ENCODE data around the gene KLHL11. TPM values are rescaled to one million over a fixed set of nuclear protein-coding genes. Genes with fewer than 3 reads are reported as not detected.

KLHL11 gene, protein sequence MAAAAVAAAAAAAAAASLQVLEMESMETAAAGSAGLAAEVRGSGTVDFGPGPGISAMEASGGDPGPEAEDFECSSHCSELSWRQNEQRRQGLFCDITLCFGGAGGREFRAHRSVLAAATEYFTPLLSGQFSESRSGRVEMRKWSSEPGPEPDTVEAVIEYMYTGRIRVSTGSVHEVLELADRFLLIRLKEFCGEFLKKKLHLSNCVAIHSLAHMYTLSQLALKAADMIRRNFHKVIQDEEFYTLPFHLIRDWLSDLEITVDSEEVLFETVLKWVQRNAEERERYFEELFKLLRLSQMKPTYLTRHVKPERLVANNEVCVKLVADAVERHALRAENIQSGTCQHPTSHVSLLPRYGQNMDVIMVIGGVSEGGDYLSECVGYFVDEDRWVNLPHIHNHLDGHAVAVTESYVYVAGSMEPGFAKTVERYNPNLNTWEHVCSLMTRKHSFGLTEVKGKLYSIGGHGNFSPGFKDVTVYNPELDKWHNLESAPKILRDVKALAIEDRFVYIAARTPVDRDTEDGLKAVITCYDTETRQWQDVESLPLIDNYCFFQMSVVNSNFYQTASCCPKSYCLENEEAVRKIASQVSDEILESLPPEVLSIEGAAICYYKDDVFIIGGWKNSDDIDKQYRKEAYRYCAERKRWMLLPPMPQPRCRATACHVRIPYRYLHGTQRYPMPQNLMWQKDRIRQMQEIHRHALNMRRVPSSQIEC
- total RNA-seq: 22.6 and 22.8 TPM in 2 replicates

DNA sequence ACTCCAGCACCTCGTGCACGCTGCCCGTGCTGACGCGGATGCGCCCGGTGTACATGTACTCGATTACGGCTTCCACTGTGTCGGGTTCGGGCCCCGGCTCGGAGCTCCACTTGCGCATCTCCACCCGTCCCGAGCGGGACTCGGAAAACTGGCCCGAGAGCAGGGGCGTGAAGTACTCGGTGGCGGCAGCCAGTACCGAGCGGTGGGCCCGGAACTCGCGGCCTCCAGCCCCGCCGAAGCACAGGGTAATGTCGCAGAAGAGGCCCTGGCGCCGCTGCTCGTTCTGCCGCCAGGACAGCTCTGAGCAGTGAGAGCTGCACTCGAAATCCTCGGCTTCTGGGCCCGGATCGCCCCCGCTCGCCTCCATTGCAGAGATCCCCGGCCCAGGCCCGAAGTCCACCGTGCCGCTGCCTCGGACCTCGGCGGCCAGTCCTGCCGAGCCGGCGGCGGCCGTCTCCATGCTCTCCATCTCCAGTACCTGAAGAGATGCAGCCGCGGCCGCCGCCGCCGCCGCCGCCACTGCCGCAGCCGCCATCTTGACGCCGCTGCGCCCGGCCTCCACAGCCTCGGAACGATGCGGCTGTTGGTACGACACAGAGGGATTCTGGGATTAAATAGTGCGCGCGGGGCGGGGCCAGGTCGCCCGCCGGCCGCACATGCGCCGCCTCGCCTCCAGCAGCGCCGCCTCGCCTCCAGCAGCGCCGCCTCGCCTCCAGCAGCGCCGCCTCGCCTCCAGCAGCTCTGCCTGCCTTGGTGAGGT lies at the start of gene KLHL11:
TSS of gene KLHL11 (minus strand) at position 588 of the 760 bp plus-strand sequence. CDS start at position 535, 53 bp downstream.
- no peaks in the 10 kb centered on the region for H3K9me3 Mint-ChIP-seq
- H3K4me1 Mint-ChIP-seq: peaks cover 39% of the 10 kb centered on the region
- no peak within 1 kb of the TSS for H3K4me3 Mint-ChIP-seq
- peaks cover 39% of the 10 kb centered on the region for H3K36me3 Mint-ChIP-seq (ENCODE audit: low read depth)
- intact Hi-C loops (cut with micrococcal nuclease): loop anchor here (1.0 to 2.0 kb wide), 3 partner anchors 53 to 176 kb away; partner anchors contain the start of genes ACLY and EIF1
- no peaks in the 10 kb centered on the region for H3K27me3 Mint-ChIP-seq
- DNase-seq: peak; percentile 97
- no peak within 1 kb of the TSS for H3K27ac Mint-ChIP-seq

DNA sequence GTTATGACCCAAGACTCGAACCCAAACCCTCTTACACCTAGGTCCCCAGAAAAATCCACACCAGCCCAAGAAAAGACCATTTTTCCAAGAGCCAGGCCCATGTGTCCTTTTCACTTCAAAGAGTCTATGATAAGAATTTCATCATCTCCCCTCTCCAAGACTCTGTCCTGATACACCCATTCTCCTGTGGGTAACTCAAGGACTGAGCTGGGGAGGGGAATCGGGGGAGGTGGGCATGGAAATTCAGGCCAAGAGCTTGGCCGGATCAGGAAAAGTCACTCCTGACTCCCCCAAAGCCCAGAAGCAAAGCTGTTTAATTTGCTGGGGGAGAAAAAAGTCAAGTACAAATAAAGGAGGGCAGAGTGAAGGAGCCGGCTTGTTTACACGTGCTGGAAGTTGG lies 49.8 kb upstream of the KLHL11 start:
- intact Hi-C loops (cut with micrococcal nuclease): loop anchor here (5.0 kb wide), 1 partner anchor 102 kb away; the partner anchor contains the start of gene DNAJC7
- H3K4me3 Mint-ChIP-seq: no peak overlapping the region
- DNase-seq: no peak
- no peaks in the 10 kb centered on the region for H3K9me3 Mint-ChIP-seq
- H3K27ac Mint-ChIP-seq: no peak overlapping the region
- peaks cover 29% of the 10 kb centered on the region for H3K4me1 Mint-ChIP-seq
- no peaks in the 10 kb centered on the region for H3K27me3 Mint-ChIP-seq
- peaks cover 43% of the 10 kb centered on the region for H3K36me3 Mint-ChIP-seq (ENCODE audit: low read depth)

DNA sequence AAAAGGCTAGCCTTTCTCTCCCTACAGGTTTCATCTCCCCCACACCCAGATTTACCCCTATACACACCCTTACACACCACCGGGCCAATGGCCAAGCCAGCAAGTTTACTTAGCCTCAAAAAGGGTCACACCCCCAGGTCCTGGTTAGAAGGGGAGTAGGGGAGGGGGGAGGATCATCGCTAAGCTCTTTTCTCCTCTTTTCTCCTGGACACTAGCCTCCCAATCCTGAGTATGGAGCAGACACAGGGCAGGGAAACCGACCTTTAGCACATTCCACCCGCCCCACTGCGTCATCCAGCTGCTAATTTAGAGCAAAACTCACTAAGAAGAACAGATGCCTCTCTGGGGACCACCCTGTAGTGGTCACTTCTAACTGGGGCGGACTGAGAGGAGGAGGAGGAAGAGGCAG lies 49.1 kb upstream of the KLHL11 start:
- intact Hi-C loops (cut with micrococcal nuclease): no loop called here
- H3K4me3 Mint-ChIP-seq: no peak overlapping the region
- no peak for DNase-seq
- peaks cover 27% of the 10 kb centered on the region for H3K4me1 Mint-ChIP-seq
- H3K27ac Mint-ChIP-seq: no peak overlapping the region
- H3K36me3 Mint-ChIP-seq (ENCODE audit: low read depth): peaks cover 48% of the 10 kb centered on the region
- H3K27me3 Mint-ChIP-seq: no peaks in the 10 kb centered on the region
- no peaks in the 10 kb centered on the region for H3K9me3 Mint-ChIP-seq

DNA sequence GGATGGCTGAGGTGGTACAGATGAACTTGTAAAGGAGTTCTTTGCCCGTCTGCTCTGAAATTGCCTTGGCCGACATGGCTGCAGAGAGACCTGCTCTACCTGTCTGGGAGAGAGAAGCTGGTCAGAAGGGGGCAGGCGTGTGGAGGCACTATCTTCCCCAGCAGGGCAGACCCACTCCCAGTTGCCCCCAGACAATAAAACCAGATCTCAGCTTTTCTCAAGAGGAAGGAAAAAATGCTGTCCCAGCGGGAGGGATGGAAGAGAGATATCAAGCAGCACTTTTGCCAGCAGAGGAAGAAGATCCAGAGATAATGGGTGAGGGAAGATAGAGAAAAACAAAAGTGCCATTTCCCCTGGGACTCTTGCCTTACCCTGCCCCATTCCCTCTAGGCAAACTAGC lies 48.6 kb upstream of the KLHL11 start:
- intact Hi-C loops (cut with micrococcal nuclease): no loop called here
- Mint-ChIP-seq H3K9me3 (no peaks in the 10 kb centered on the region), H3K27ac (no peak overlapping the region), H3K27me3 (no peaks in the 10 kb centered on the region), H3K4me3 (no peak overlapping the region), H3K36me3 (ENCODE audit: low read depth) (peaks cover 52% of the 10 kb centered on the region), H3K4me1 (peaks cover 26% of the 10 kb centered on the region)
- no peak for DNase-seq

DNA sequence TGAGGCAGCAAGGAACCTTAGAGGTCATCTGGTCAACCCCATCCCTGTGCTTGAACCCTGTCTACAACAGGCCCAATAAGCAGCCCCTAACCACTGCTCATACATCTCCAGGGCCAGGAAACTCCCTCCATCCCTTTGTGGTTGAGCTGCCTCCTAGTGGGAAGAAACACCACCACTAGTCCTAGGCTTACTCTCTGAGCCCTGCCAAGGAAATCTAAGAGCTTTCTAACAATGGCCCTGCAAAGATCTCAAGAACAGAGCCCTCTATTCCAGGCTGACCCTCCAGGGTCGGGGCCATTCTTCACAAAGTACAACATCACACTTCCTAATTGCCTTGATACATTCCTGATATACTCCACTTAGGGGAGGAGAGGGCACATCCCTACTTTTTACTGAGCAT lies 47.7 kb upstream of the KLHL11 start:
- intact Hi-C loops (cut with micrococcal nuclease): no loop called here
- no peak overlapping the region for H3K27ac Mint-ChIP-seq
- peaks cover 26% of the 10 kb centered on the region for H3K4me1 Mint-ChIP-seq
- no peak overlapping the region for H3K4me3 Mint-ChIP-seq
- DNase-seq: no peak
- H3K27me3 Mint-ChIP-seq: no peaks in the 10 kb centered on the region
- H3K36me3 Mint-ChIP-seq (ENCODE audit: low read depth): peaks cover 57% of the 10 kb centered on the region
- no peaks in the 10 kb centered on the region for H3K9me3 Mint-ChIP-seq

DNA sequence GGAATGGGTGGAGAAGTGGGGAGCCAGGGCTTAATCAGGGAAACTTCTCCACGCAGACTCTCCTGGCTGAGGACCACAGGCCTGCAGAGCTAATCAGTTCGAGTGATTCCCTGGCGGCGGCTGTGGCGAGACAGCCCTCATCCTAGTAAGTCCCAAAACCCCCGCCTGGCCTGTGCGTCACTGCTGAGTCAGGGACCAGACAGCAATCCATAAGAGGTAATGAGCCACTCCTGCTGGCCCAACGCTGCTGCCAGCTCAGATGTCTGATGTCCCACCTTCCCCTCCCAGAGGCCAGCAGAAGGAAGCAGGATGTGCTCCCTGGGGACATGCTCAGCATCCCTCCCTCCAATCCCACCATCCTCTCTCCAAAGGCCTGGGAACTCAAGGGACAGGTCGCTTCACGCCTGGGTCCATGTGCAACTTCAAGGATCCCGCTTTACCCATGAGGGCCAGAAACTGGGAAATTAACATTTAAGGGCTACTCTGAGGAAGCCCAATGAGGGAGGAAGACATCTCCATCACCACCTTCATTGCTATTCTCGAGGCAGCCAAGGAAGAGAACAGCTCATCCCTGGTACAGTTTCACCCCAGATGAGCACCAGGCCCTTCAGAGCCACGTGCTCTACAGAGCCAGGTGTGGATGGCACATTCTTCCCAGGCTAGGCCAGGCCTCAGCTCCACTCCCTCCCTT lies 45.6 kb upstream of the KLHL11 start:
- H3K9me3 Mint-ChIP-seq: no peaks in the 10 kb centered on the region
- H3K27me3 Mint-ChIP-seq: no peaks in the 10 kb centered on the region
- H3K4me3 Mint-ChIP-seq: no peak overlapping the region
- peaks cover 66% of the 10 kb centered on the region for H3K36me3 Mint-ChIP-seq (ENCODE audit: low read depth)
- DNase-seq: no peak
- H3K4me1 Mint-ChIP-seq: peaks cover 17% of the 10 kb centered on the region
- H3K27ac Mint-ChIP-seq: no peak overlapping the region
- intact Hi-C loops (cut with micrococcal nuclease): no loop called here

DNA sequence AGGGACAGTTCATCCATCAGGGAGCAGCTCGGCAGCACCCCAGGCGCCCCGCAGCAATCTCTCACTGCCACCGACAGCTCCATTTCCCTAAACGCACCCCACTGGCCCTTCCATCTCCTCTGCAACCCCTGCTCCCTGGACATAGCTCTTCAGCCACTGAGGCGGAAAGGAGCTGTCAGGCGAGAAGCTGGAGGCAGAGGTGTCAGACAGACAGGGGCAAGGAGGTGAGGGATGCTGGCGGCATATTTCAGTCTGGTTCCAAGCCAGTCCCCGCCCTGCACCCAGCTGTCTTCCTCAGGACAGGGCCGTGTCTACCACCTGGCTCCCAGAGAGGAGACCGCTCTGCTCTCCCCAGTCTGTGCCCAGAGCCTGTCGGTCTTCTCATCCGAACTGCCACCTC lies 43.9 kb upstream of the KLHL11 start:
- no peak for DNase-seq
- Mint-ChIP-seq H3K27me3 (no peaks in the 10 kb centered on the region), H3K4me3 (no peak overlapping the region), H3K4me1 (peaks cover 6% of the 10 kb centered on the region), H3K36me3 (ENCODE audit: low read depth) (peaks cover 76% of the 10 kb centered on the region), H3K27ac (no peak overlapping the region), H3K9me3 (no peaks in the 10 kb centered on the region)
- intact Hi-C loops (cut with micrococcal nuclease): no loop called here

DNA sequence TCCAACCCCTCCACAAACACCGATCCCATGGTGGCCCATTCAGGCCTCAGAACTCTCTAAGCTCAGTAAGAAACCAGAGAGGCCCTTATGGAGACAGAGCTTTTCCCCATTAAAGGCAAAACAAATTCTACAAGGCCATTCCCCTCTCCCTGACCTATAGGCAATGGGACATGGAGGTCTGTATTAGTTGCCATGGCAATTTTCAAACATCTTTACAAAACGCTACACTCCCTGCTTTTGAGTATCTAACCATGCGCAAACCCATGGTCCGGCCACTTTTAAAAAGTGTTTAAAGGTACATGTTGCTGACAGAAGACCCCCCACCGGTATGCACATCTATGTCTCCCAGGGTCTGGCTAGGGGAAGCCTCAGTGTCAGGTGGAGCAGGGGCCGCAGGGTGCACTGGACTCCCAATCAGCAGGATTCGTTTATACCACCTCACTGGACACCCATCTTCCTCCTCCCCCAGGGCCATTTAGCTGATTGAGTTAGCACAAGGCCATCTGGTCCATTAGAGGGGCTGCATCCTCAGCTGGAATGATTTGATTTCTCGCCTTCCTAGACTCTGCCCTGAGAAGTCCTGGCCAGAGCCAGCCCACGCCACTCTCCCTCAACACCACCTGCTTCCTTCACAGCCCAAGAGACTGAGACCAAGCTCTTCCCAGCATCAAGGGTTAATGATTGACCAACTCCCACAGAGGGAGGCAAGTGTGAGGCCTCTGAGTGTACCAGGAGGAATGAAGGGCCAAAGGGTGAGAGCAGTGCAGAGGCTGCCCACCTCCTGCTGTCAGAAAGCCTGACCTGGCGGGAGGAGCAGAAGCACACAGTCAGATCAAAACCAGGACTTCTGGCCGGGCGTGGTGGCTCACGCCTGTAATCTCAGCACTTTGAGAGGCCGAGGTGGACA lies 42.7 kb upstream of the KLHL11 start:
- Mint-ChIP-seq H3K36me3 (ENCODE audit: low read depth) (peaks cover 73% of the 10 kb centered on the region), H3K4me1 (peaks cover 2% of the 10 kb centered on the region), H3K27me3 (no peaks in the 10 kb centered on the region), H3K9me3 (no peaks in the 10 kb centered on the region), H3K4me3 (no peak overlapping the region), H3K27ac (no peak overlapping the region)
- DNase-seq: no peak
- intact Hi-C loops (cut with micrococcal nuclease): no loop called here

DNA sequence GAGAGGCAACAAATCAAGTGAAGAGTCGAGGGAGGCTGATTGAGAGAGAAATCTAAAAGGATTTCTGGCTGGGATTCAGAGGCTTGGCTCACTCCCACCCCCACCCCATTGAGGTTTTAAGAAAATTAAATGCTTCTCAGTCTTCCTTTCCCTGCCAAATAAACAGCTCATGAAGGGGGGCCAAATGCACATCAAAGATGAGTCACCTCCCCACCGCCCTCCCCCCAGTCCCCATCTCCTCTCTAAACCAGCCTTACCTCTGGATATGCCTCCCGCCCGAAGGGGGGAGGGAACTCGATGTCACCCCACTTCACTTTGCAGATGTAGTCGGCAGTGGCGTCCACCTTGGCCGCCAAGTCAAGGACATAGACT lies 41.9 kb upstream of the KLHL11 start:
- DNase-seq: no peak
- Mint-ChIP-seq H3K27ac (no peak overlapping the region), H3K27me3 (no peaks in the 10 kb centered on the region), H3K4me1 (peaks cover 2% of the 10 kb centered on the region), H3K4me3 (no peak overlapping the region), H3K36me3 (ENCODE audit: low read depth) (peaks cover 67% of the 10 kb centered on the region), H3K9me3 (no peaks in the 10 kb centered on the region)
- intact Hi-C loops (cut with micrococcal nuclease): no loop called here

DNA sequence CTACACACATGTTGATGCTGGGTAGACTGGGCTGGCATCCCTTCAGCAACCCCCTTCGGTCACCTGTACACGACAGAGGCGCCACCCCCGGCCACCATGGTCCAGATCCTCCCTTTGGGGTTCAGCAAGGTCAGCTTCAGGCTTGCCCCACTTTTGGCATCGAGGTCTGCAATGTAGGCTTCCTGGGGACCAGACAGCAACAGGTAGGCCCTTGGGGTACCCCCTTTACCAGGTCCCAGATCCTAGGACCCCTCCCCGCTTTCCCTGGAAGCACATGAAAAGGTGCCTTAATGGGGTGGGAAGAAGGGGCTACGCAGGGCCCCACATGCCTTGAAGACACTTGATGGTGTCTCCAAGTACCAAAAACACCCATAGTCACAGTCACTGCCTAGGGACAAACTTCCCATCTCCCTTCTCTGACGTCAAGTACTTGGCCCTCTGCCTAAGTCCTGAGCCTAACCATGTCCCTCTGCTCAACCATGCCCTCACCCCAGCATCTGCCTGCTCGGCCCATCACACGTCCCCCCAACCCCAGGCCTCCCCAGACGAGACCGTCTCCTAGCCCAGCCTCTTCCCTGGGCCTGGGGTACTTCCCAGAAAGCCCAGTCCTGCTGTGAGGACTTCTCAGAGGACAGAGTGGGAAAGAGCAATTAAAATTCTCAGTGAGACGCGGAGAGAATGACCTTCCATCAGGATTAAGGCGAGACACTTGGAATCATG lies 41.4 kb upstream of the KLHL11 start:
- intact Hi-C loops (cut with micrococcal nuclease): no loop called here
- Mint-ChIP-seq H3K27me3 (no peaks in the 10 kb centered on the region), H3K4me1 (peaks cover 2% of the 10 kb centered on the region), H3K36me3 (ENCODE audit: low read depth) (peaks cover 71% of the 10 kb centered on the region), H3K27ac (peak overlapping the region; percentile 45), H3K4me3 (no peak overlapping the region), H3K9me3 (no peaks in the 10 kb centered on the region)
- no peak for DNase-seq

DNA sequence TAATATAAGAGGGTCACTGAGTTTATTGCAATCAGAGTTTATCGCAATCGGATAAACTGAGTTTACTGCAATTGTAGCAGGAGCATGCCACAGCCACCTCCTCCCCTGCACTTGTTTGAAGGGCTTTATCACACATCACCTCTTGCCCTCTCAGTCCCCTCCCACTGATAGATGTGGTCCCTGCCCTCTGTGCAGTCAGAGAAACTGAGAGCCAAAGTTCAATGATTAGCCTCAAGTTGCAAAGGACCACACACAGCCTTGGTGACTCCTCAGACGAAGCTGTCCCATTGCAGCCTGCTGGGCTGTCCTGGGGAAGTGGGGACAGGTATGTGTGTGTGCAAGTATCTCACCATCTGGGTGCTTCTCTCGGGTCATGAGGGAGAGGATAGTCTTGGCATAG lies 39.9 kb upstream of the KLHL11 start:
- H3K27ac Mint-ChIP-seq: no peak overlapping the region
- H3K4me3 Mint-ChIP-seq: no peak overlapping the region
- no peaks in the 10 kb centered on the region for H3K9me3 Mint-ChIP-seq
- intact Hi-C loops (cut with micrococcal nuclease): no loop called here
- peaks cover 67% of the 10 kb centered on the region for H3K36me3 Mint-ChIP-seq (ENCODE audit: low read depth)
- no peak for DNase-seq
- H3K4me1 Mint-ChIP-seq: peaks cover 4% of the 10 kb centered on the region
- H3K27me3 Mint-ChIP-seq: no peaks in the 10 kb centered on the region

DNA sequence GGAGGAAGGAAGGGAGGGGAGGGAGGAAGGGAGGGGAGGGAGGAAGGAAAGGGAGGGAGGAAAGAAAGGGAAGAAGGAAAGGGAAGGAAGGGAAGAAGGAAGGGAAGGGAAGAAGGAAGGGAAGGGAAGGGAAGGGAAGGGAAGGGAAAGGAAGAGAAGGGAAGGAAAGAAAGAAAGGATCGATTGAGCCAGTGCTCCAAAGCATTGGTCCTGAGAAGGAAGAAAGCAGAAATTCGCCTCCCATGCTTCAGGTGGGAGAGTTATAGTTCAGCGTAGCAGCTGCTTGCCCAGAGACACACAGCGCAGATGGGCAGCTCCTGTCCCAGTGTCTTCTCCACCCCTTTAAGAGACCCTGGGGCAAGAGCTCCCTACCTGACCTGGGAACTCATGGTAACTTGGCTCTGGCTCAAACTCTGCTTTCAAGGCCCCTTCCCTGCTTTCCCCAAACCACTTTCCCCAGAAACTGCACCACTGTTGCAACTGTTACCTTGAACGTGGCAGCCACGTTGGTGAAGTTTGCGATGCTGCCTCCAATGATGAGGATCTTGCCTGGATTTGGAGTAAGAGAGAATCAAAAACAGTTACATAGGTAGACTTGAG lies 39.1 kb upstream of the KLHL11 start:
- intact Hi-C loops (cut with micrococcal nuclease): no loop called here
- DNase-seq: no peak
- peaks cover 64% of the 10 kb centered on the region for H3K36me3 Mint-ChIP-seq (ENCODE audit: low read depth)
- H3K27ac Mint-ChIP-seq: no peak overlapping the region
- peaks cover 4% of the 10 kb centered on the region for H3K4me1 Mint-ChIP-seq
- H3K9me3 Mint-ChIP-seq: no peaks in the 10 kb centered on the region
- H3K4me3 Mint-ChIP-seq: no peak overlapping the region
- no peaks in the 10 kb centered on the region for H3K27me3 Mint-ChIP-seq
